GM12878 (cell line): ENCODE data around the gene SUPT6H. TPM values are rescaled to one million over a fixed set of nuclear protein-coding genes. Genes with fewer than 3 reads are reported as not detected.

Experiments
- ATF2 ChIP-seq: IDR thresholded peaks from 2 replicates; pipeline ENCODE4 v1.6.1; 2012; ENCODE audit warnings: low read length, inconsistent platforms
- BRCA1 ChIP-seq: IDR thresholded peaks from 2 replicates; pipeline ENCODE4 v1.6.1; 2011; ENCODE audit warnings: low read depth, low read length, improper control_type of control experiment
- CBFB ChIP-seq: IDR thresholded peaks from 2 replicates; pipeline ENCODE4 v1.6.1; 2016; ENCODE audit warnings: antibody characterized with exemption, low read depth
- DPF2 ChIP-seq: fragments of 450-650 bp; IDR thresholded peaks from 2 replicates; pipeline ENCODE4 v1.6.1; 2017; ENCODE audit warnings: mild to moderate bottlenecking
- MTA2 ChIP-seq: fragments of 450-650 bp; IDR thresholded peaks from 2 replicates; pipeline ENCODE4 v1.6.1; 2016; ENCODE audit warnings: low read depth, mild to moderate bottlenecking, moderate library complexity
- NFYA ChIP-seq: IDR thresholded peaks from 2 replicates; pipeline ENCODE4 v1.6.1; 2011; ENCODE audit warnings: low read depth, mild to moderate bottlenecking, low read length, improper control_type of control experiment, borderline replicate concordance
- POLR2AphosphoS5 ChIP-seq: IDR thresholded peaks from 2 replicates; pipeline ENCODE4 v1.6.1; 2011; ENCODE audit warnings: mild to moderate bottlenecking, low read length, inconsistent platforms
- RCOR1 ChIP-seq: conservative IDR thresholded peaks from 2 replicates; pipeline ENCODE4 v1.6.1; 2012; ENCODE audit warnings: low read depth, low read length, improper control_type of control experiment
- REST ChIP-seq: IDR thresholded peaks from 2 replicates; pipeline ENCODE4 v1.6.1; 2012; ENCODE audit warnings: mild to moderate bottlenecking, low read depth, low read length
- TCF12 ChIP-seq: IDR thresholded peaks from 2 replicates; pipeline ENCODE4 v1.6.1; 2011; ENCODE audit warnings: low read depth, mild to moderate bottlenecking, low read length
- ZBTB4 ChIP-seq: fragments of 450-650 bp; formaldehyde crosslinking; IDR thresholded peaks from 2 replicates; pipeline ENCODE4 v1.4.0; 2022; ENCODE audit warnings: mild to moderate bottlenecking, moderate library complexity
- polyA plus RNA-seq, 11 experiments: library from polyadenylated mRNA; depleted of rRNA in 4 of 11; unstranded in 6 of 11; stranded (reverse) in 5 of 11; fragments of >200 nt; fragmentation: Nextera tagmentation in 4 of 11; fragmentation: Illumina TruSeq in 1 of 11; extraction: Ambion mirVana in 4 of 11; extraction: Trizol in 1 of 11; gene quantifications; 1 replicate in 1 of 11; 2 replicates in 10 of 11; pipeline versions ENCODE4 v1.2.1 to v1.2.3, GENCODE V29; 2011 to 2016; ENCODE audit warnings: inconsistent platforms in 2 of 11, missing spikeins in 2 of 11, low read depth in 1 of 11
- total RNA-seq, 4 experiments: library from RNA; depleted of rRNA in 3 of 4; stranded (reverse); fragments of >200 nt in 3 of 4; fragmentation: Illumina TruSeq in 1 of 4; extraction: Trizol in 1 of 4; gene quantifications; 2 replicates each; pipeline versions ENCODE4 v1.2.1 to v1.2.3, GENCODE V29; 2013 to 2021

The SUPT6H gene
- total and polyA plus RNA-seq, 10 of the 15 experiments (the other 5 are each of a cell fraction or from before 2014, with no cell fraction given): 1.7 to 58.8 (median 37.7) TPM

- TF ChIP-seq ZBTB4: no peak
- TF ChIP-seq REST: no peak
- TF ChIP-seq NFYA: no peak
- TF ChIP-seq CBFB: no peak
- TF ChIP-seq TCF12: no peak
- TF ChIP-seq BRCA1: no peak
- 0 out of 2 replicates have a peak, but pooled peaks have one; percentile 9 for TF ChIP-seq MTA2
- TF ChIP-seq POLR2AphosphoS5: no peak
- TF ChIP-seq ATF2: no peak
- TF ChIP-seq DPF2: no peak
- no peak for TF ChIP-seq RCOR1
Observed at GRCh38 chr17:28719021-28719433, 57.0 kb downstream of the SUPT6H start (continued).
